GM19468 (cell line): ENCODE measurements around the gene WWOX.

ENCODE experiments used
- ATAC-seq: cut with Tn5 transposase; IDR thresholded peaks from one replicate; pipeline ENCODE4 v1.9.1; 2021; ENCODE audit warnings: mild to moderate bottlenecking, moderate library complexity, moderate number of reproducible peaks; ENCODE audit not compliant: unreplicated experiment; ENCODE audit errors: extremely low read depth

The WWOX gene

GRCh38 chr16:78821335-78821734, 721.9 kb downstream of the WWOX start:
- no peak for ATAC-seq

GRCh38 chr16:78822509-78822908, 723.1 kb downstream of the WWOX start:
- no peak for ATAC-seq

GRCh38 chr16:78823027-78823426, 723.6 kb downstream of the WWOX start:
- no peak for ATAC-seq

- ATAC-seq = no peak
Observed at GRCh38 chr16:78829280-78829679, 729.8 kb downstream of the WWOX start.

- ATAC-seq = no peak
Observed at GRCh38 chr16:78830599-78830998, 731.1 kb downstream of the WWOX start.

GRCh38 chr16:78832100-78832499, 732.6 kb downstream of the WWOX start:
- ATAC-seq = no peak

GRCh38 chr16:78836802-78837491, 737.5 kb downstream of the WWOX start:
- no peak for ATAC-seq

GRCh38 chr16:78837706-78838105, 738.3 kb downstream of the WWOX start:
- ATAC-seq = no peak

GRCh38 chr16:78838276-78838675, 738.8 kb downstream of the WWOX start:
- no peak for ATAC-seq

GRCh38 chr16:78842950-78843349, 743.5 kb downstream of the WWOX start:
- ATAC-seq = no peak

GRCh38 chr16:78843978-78844377, 744.5 kb downstream of the WWOX start:
- ATAC-seq = no peak

GRCh38 chr16:78844682-78845081, 745.2 kb downstream of the WWOX start:
- no peak for ATAC-seq

GRCh38 chr16:78851266-78851665, 751.8 kb downstream of the WWOX start:
- ATAC-seq = no peak

- ATAC-seq = no peak
Observed at GRCh38 chr16:78852081-78852635, 752.7 kb downstream of the WWOX start.

GRCh38 chr16:78862022-78862421, 762.6 kb downstream of the WWOX start:
- no peak for ATAC-seq

GRCh38 chr16:78866521-78866920, 767.1 kb downstream of the WWOX start:
- ATAC-seq = no peak

- ATAC-seq = no peak
Observed at GRCh38 chr16:78869492-78869891, 770.0 kb downstream of the WWOX start.

- no peak for ATAC-seq
Observed at GRCh38 chr16:78871241-78871640, 771.8 kb downstream of the WWOX start.

- no peak for ATAC-seq
Observed at GRCh38 chr16:78876671-78877070, 777.2 kb downstream of the WWOX start.

- no peak for ATAC-seq
Observed at GRCh38 chr16:78877114-78877655, 777.7 kb downstream of the WWOX start.

GRCh38 chr16:78878570-78878969, 779.1 kb downstream of the WWOX start:
- ATAC-seq = no peak

- no peak for ATAC-seq
Observed at GRCh38 chr16:78879011-78879410, 779.6 kb downstream of the WWOX start.
